ENCODE results near the gene CDK6.

- TF ChIP-seq CTCF (conservative IDR thresholded peaks at IDR 0.05; ENCODE audit: low read depth, low read length): no peak
- no peak for TF ChIP-seq EZH2 (IDR thresholded peaks at IDR 0.05; ENCODE audit: borderline replicate concordance, low read depth, low read length, poor library complexity, severe bottlenecking)
Measured at GRCh38 chr7:92644406-92645113, 191.8 kb downstream of the CDK6 start.

Measured in A673 (cell line).